Stimulated activated CD8-positive, alpha-beta memory T cell treated with anti-CD3 and anti-CD28 coated beads, Interleukin-4, amount 100 ng/mL, for 4 hours (primary cell): ENCODE measurements around the gene SLC24A4.
"Not testable (repeated sequence)": the region's sequence is repeated elsewhere in the genome, so short reads cannot be mapped to it uniquely, and the experiment has no call there.

Experiments used
- DNase-seq, 2 donors: peaks; one replicate each; pipeline ENCODE4 v3.0.0-alpha.2; 2020; ENCODE audit warnings: low read depth in 2 of 2, low spot score in 1 of 2

The SLC24A4 gene

GRCh38 chr14:92400579-92401444 is 77.8 kb downstream of the SLC24A4 start:
- no peak for DNase-seq

- DNase-seq = no peak
Observed at GRCh38 chr14:92401561-92401960, 78.6 kb downstream of the SLC24A4 start.

GRCh38 chr14:92402500-92402899 is 79.5 kb downstream of the SLC24A4 start:
- DNase-seq = not testable (repeated sequence)

GRCh38 chr14:92404018-92404417 is 81.1 kb downstream of the SLC24A4 start:
- no peak for DNase-seq

- DNase-seq = no peak
Observed at GRCh38 chr14:92404421-92404820, 81.5 kb downstream of the SLC24A4 start.

GRCh38 chr14:92404938-92405337 is 82.0 kb downstream of the SLC24A4 start:
- no peak for DNase-seq

- DNase-seq = no peak
Observed at GRCh38 chr14:92407410-92407809, 84.4 kb downstream of the SLC24A4 start.

GRCh38 chr14:92409043-92409442 is 86.1 kb downstream of the SLC24A4 start:
- DNase-seq = no peak

GRCh38 chr14:92411135-92411534 is 88.2 kb downstream of the SLC24A4 start:
- DNase-seq = no peak

- no peak for DNase-seq
Observed at GRCh38 chr14:92411941-92412340, 89.0 kb downstream of the SLC24A4 start.

- DNase-seq = no peak
Observed at GRCh38 chr14:92412912-92413311, 89.9 kb downstream of the SLC24A4 start.

GRCh38 chr14:92413379-92413778 is 90.4 kb downstream of the SLC24A4 start:
- no peak for DNase-seq

- DNase-seq = no peak
Observed at GRCh38 chr14:92414690-92415445, 91.9 kb downstream of the SLC24A4 start.

GRCh38 chr14:92415969-92416368 is 93.0 kb downstream of the SLC24A4 start:
- DNase-seq = no peak

GRCh38 chr14:92416544-92416943 is 93.6 kb downstream of the SLC24A4 start:
- DNase-seq = no peak

GRCh38 chr14:92417759-92418158 is 94.8 kb downstream of the SLC24A4 start:
- no peak for DNase-seq

- DNase-seq = no peak
Observed at GRCh38 chr14:92421751-92422150, 98.8 kb downstream of the SLC24A4 start.

GRCh38 chr14:92425101-92425500 is 102.1 kb downstream of the SLC24A4 start:
- DNase-seq = no peak

- DNase-seq = no peak
Observed at GRCh38 chr14:92426237-92426636, 103.3 kb downstream of the SLC24A4 start.

GRCh38 chr14:92427096-92427495 is 104.1 kb downstream of the SLC24A4 start:
- no peak for DNase-seq

GRCh38 chr14:92430686-92431085 is 107.7 kb downstream of the SLC24A4 start:
- no peak for DNase-seq

GRCh38 chr14:92431199-92431725 is 108.3 kb downstream of the SLC24A4 start:
- DNase-seq = no peak
